Measurements from ENCODE around the gene CHRM4. TPM values are rescaled to one million over a fixed set of nuclear protein-coding genes. Genes with fewer than 3 reads are reported as not detected.

The CHRM4 gene
- total RNA-seq, 1 experiment from 2014 or later = not detected

GRCh38 chr11:46413760-46414465 is 22.3 kb upstream of the CHRM4 start:
- no peak for DNase-seq
- H3K36me3 ChIP-seq (ENCODE audit: insufficient read depth, low read length) = no peaks in the 10 kb centered on the region
- H4K20me1 ChIP-seq (ENCODE audit: insufficient read depth, low read depth, low read length) = no peaks in the 10 kb centered on the region
- H3K4me3 ChIP-seq (ENCODE audit: low read length) = no peak overlapping the region
- H3K9me2 ChIP-seq (replicated peaks; ENCODE audit: insufficient read depth, low read length) = no peaks in the 10 kb centered on the region
- H3K9me3 ChIP-seq (ENCODE audit: low read length) = no peaks in the 10 kb centered on the region
- no peak overlapping the region for H3K4me2 ChIP-seq (ENCODE audit: low read depth, low read length, poor library complexity, severe bottlenecking)
- H2AFZ ChIP-seq (ENCODE audit: low read length) = no peak overlapping the region
- H3K79me2 ChIP-seq (ENCODE audit: low read length) = no peaks in the 10 kb centered on the region
- no peaks in the 10 kb centered on the region for H3K27me3 ChIP-seq (ENCODE audit: low read length)
- no peaks in the 10 kb centered on the region for H3K4me1 ChIP-seq (ENCODE audit: low read length)
- H3K27ac ChIP-seq (ENCODE audit: low read length) = no peak overlapping the region
- no peak overlapping the region for H3K9ac ChIP-seq (ENCODE audit: low read length)

- H3K9me3 ChIP-seq (ENCODE audit: low read length) = no peaks in the 10 kb centered on the region
- no peaks in the 10 kb centered on the region for H3K27me3 ChIP-seq (ENCODE audit: low read length)
- H3K36me3 ChIP-seq (ENCODE audit: insufficient read depth, low read length) = peaks cover 6% of the 10 kb centered on the region; the same call in 1 of the 2 replicates
- no peak overlapping the region for H3K9ac ChIP-seq (ENCODE audit: low read length)
- no peak overlapping the region for H3K4me3 ChIP-seq (ENCODE audit: low read length)
- no peaks in the 10 kb centered on the region for H3K9me2 ChIP-seq (replicated peaks; ENCODE audit: insufficient read depth, low read length)
- no peaks in the 10 kb centered on the region for H4K20me1 ChIP-seq (ENCODE audit: insufficient read depth, low read depth, low read length)
- no peak for DNase-seq
- H3K27ac ChIP-seq (ENCODE audit: low read length) = no peak overlapping the region
- no peaks in the 10 kb centered on the region for H3K4me1 ChIP-seq (ENCODE audit: low read length)
- H2AFZ ChIP-seq (ENCODE audit: low read length) = no peak overlapping the region
- H3K79me2 ChIP-seq (ENCODE audit: low read length) = no peaks in the 10 kb centered on the region
- no peak overlapping the region for H3K4me2 ChIP-seq (ENCODE audit: low read depth, low read length, poor library complexity, severe bottlenecking)
These were observed 18.4 kb upstream of the CHRM4 start for GRCh38 chr11:46410021-46410420.

- Histone ChIP-seq H3K9ac (ENCODE audit: low read length) (no peak overlapping the region), H3K4me1 (ENCODE audit: low read length) (no peaks in the 10 kb centered on the region), H3K27ac (ENCODE audit: low read length) (no peak overlapping the region), H3K4me2 (ENCODE audit: low read depth, low read length, poor library complexity, severe bottlenecking) (no peak overlapping the region), H3K4me3 (ENCODE audit: low read length) (no peak overlapping the region), H3K9me2 (replicated peaks; ENCODE audit: insufficient read depth, low read length) (no peaks in the 10 kb centered on the region), H2AFZ (ENCODE audit: low read length) (no peak overlapping the region), H3K9me3 (ENCODE audit: low read length) (no peaks in the 10 kb centered on the region), H3K36me3 (ENCODE audit: insufficient read depth, low read length) (peaks cover 6% of the 10 kb centered on the region; the same call in 1 of the 2 replicates), H4K20me1 (ENCODE audit: insufficient read depth, low read depth, low read length) (no peaks in the 10 kb centered on the region), H3K79me2 (ENCODE audit: low read length) (no peaks in the 10 kb centered on the region), H3K27me3 (ENCODE audit: low read length) (no peaks in the 10 kb centered on the region)
- no peak for DNase-seq
These were observed 16.9 kb upstream of the CHRM4 start for GRCh38 chr11:46408407-46408986.

GRCh38 chr11:46407635-46408034 is 16.1 kb upstream of the CHRM4 start:
- Histone ChIP-seq H3K9me3 (ENCODE audit: low read length) (no peaks in the 10 kb centered on the region), H3K4me1 (ENCODE audit: low read length) (no peaks in the 10 kb centered on the region), H3K36me3 (ENCODE audit: insufficient read depth, low read length) (peaks cover 6% of the 10 kb centered on the region; the same call in 1 of the 2 replicates), H3K4me3 (ENCODE audit: low read length) (no peak overlapping the region), H3K27me3 (ENCODE audit: low read length) (no peaks in the 10 kb centered on the region), H3K9ac (ENCODE audit: low read length) (no peak overlapping the region), H4K20me1 (ENCODE audit: insufficient read depth, low read depth, low read length) (no peaks in the 10 kb centered on the region), H3K9me2 (replicated peaks; ENCODE audit: insufficient read depth, low read length) (no peaks in the 10 kb centered on the region), H3K79me2 (ENCODE audit: low read length) (no peaks in the 10 kb centered on the region), H2AFZ (ENCODE audit: low read length) (no peak overlapping the region), H3K27ac (ENCODE audit: low read length) (no peak overlapping the region), H3K4me2 (ENCODE audit: low read depth, low read length, poor library complexity, severe bottlenecking) (no peak overlapping the region)
- no peak for DNase-seq

GRCh38 chr11:46404476-46405017 is 13.0 kb upstream of the CHRM4 start:
- Histone ChIP-seq H3K9ac (ENCODE audit: low read length) (no peak overlapping the region), H3K9me3 (ENCODE audit: low read length) (no peaks in the 10 kb centered on the region), H3K9me2 (replicated peaks; ENCODE audit: insufficient read depth, low read length) (no peaks in the 10 kb centered on the region), H3K4me3 (ENCODE audit: low read length) (no peak overlapping the region), H3K4me1 (ENCODE audit: low read length) (no peaks in the 10 kb centered on the region), H3K4me2 (ENCODE audit: low read depth, low read length, poor library complexity, severe bottlenecking) (no peak overlapping the region), H3K27ac (ENCODE audit: low read length) (no peak overlapping the region), H2AFZ (ENCODE audit: low read length) (no peak overlapping the region), H3K79me2 (ENCODE audit: low read length) (no peaks in the 10 kb centered on the region), H3K36me3 (ENCODE audit: insufficient read depth, low read length) (peaks cover 6% of the 10 kb centered on the region; the same call in 1 of the 2 replicates), H3K27me3 (ENCODE audit: low read length) (no peaks in the 10 kb centered on the region), H4K20me1 (ENCODE audit: insufficient read depth, low read depth, low read length) (no peaks in the 10 kb centered on the region)
- no peak for DNase-seq

- H2AFZ ChIP-seq (ENCODE audit: low read length) = no peak overlapping the region
- no peak overlapping the region for H3K4me2 ChIP-seq (ENCODE audit: low read depth, low read length, poor library complexity, severe bottlenecking)
- H3K4me3 ChIP-seq (ENCODE audit: low read length) = no peak overlapping the region
- H4K20me1 ChIP-seq (ENCODE audit: insufficient read depth, low read depth, low read length) = no peaks in the 10 kb centered on the region
- H3K9ac ChIP-seq (ENCODE audit: low read length) = no peak overlapping the region
- H3K9me3 ChIP-seq (ENCODE audit: low read length) = no peaks in the 10 kb centered on the region
- DNase-seq = no peak
- H3K79me2 ChIP-seq (ENCODE audit: low read length) = no peaks in the 10 kb centered on the region
- no peak overlapping the region for H3K27ac ChIP-seq (ENCODE audit: low read length)
- no peaks in the 10 kb centered on the region for H3K9me2 ChIP-seq (replicated peaks; ENCODE audit: insufficient read depth, low read length)
- peaks cover 6% of the 10 kb centered on the region; the same call in 1 of the 2 replicates for H3K36me3 ChIP-seq (ENCODE audit: insufficient read depth, low read length)
- no peaks in the 10 kb centered on the region for H3K27me3 ChIP-seq (ENCODE audit: low read length)
- H3K4me1 ChIP-seq (ENCODE audit: low read length) = no peaks in the 10 kb centered on the region
These were observed 11.7 kb upstream of the CHRM4 start for GRCh38 chr11:46402957-46403902.

- H3K27ac ChIP-seq (ENCODE audit: low read length) = no peak overlapping the region
- DNase-seq = no peak
- H2AFZ ChIP-seq (ENCODE audit: low read length) = no peak overlapping the region
- no peaks in the 10 kb centered on the region for H3K27me3 ChIP-seq (ENCODE audit: low read length)
- H3K9me3 ChIP-seq (ENCODE audit: low read length) = no peaks in the 10 kb centered on the region
- no peak overlapping the region for H3K4me2 ChIP-seq (ENCODE audit: low read depth, low read length, poor library complexity, severe bottlenecking)
- no peak overlapping the region for H3K9ac ChIP-seq (ENCODE audit: low read length)
- peaks cover 4% of the 10 kb centered on the region for H3K4me1 ChIP-seq (ENCODE audit: low read length)
- no peaks in the 10 kb centered on the region for H3K36me3 ChIP-seq (ENCODE audit: insufficient read depth, low read length)
- H4K20me1 ChIP-seq (ENCODE audit: insufficient read depth, low read depth, low read length) = peaks cover 14% of the 10 kb centered on the region
- no peak overlapping the region for H3K4me3 ChIP-seq (ENCODE audit: low read length)
- H3K9me2 ChIP-seq (replicated peaks; ENCODE audit: insufficient read depth, low read length) = no peaks in the 10 kb centered on the region
- no peaks in the 10 kb centered on the region for H3K79me2 ChIP-seq (ENCODE audit: low read length)
These were observed 6.0 kb upstream of the CHRM4 start for GRCh38 chr11:46397526-46397925.

GRCh38 chr11:46393759-46394158 is 2.2 kb upstream of the CHRM4 start:
- Histone ChIP-seq H3K27ac (ENCODE audit: low read length) (no peak overlapping the region), H3K9me3 (ENCODE audit: low read length) (no peaks in the 10 kb centered on the region), H3K9ac (ENCODE audit: low read length) (no peak overlapping the region), H4K20me1 (ENCODE audit: insufficient read depth, low read depth, low read length) (peaks cover 14% of the 10 kb centered on the region), H2AFZ (ENCODE audit: low read length) (no peak overlapping the region), H3K4me1 (ENCODE audit: low read length) (peaks cover 18% of the 10 kb centered on the region), H3K79me2 (ENCODE audit: low read length) (no peaks in the 10 kb centered on the region), H3K36me3 (ENCODE audit: insufficient read depth, low read length) (no peaks in the 10 kb centered on the region), H3K27me3 (ENCODE audit: low read length) (no peaks in the 10 kb centered on the region), H3K4me3 (ENCODE audit: low read length) (no peak overlapping the region), H3K4me2 (ENCODE audit: low read depth, low read length, poor library complexity, severe bottlenecking) (no peak overlapping the region), H3K9me2 (replicated peaks; ENCODE audit: insufficient read depth, low read length) (no peaks in the 10 kb centered on the region)
- DNase-seq = no peak
